HepG2 (cell line): ENCODE measurements around the gene CRLF1. TPM values are rescaled to one million over a fixed set of nuclear protein-coding genes. Genes with fewer than 3 reads are reported as not detected.

Source experiments
- AKAP8 ChIP-seq: sonication (generic); formaldehyde crosslinking; IDR thresholded peaks from 2 replicates; pipeline ENCODE4 v1.5.1; 2020; ENCODE audit warnings: mild to moderate bottlenecking, missing genetic modification reagents
- CREM ChIP-seq, 2 experiments: sonication (generic) in 1 of 2; formaldehyde crosslinking in 1 of 2; IDR thresholded peaks; 2 replicates each; pipeline versions ENCODE4 v1.4.0 to v1.6.1; 2016 to 2020; ENCODE audit warnings: antibody characterized with exemption in 1 of 2, mild to moderate bottlenecking in 1 of 2, missing genetic modification reagents in 1 of 2
- DR1 ChIP-seq: sonication (generic); formaldehyde crosslinking; IDR thresholded peaks from 2 replicates; pipeline ENCODE4 v1.8.0; 2021; ENCODE audit warnings: mild to moderate bottlenecking, missing genetic modification reagents, inconsistent platforms
- HOXA9 ChIP-seq: sonication (generic); formaldehyde crosslinking; IDR thresholded peaks from 2 replicates; pipeline ENCODE4 v1.8.1; 2022; ENCODE audit warnings: missing genetic modification reagents, mild to moderate bottlenecking, moderate library complexity, borderline replicate concordance
- JUNB ChIP-seq: sonication (generic); formaldehyde crosslinking; IDR thresholded peaks from 2 replicates; pipeline ENCODE4 v1.8.0; 2022; ENCODE audit warnings: missing genetic modification reagents, mild to moderate bottlenecking, borderline replicate concordance
- MTF1 ChIP-seq: sonication (generic); formaldehyde crosslinking; IDR thresholded peaks from 2 replicates; pipeline ENCODE4 v1.5.0; 2020; ENCODE audit warnings: missing genetic modification reagents
- SPEN ChIP-seq: sonication (generic); formaldehyde crosslinking; IDR thresholded peaks from 2 replicates; pipeline ENCODE4 v1.5.1; 2020; ENCODE audit warnings: low read depth, mild to moderate bottlenecking, missing genetic modification reagents
- TGIF2 ChIP-seq: IDR thresholded peaks from 2 replicates; pipeline ENCODE4 v1.6.1; 2016; ENCODE audit warnings: control low read depth, missing compliant biosample characterization
- ZFP36L2 ChIP-seq: sonication (generic); formaldehyde crosslinking; IDR thresholded peaks from 2 replicates; pipeline ENCODE4 v1.4.0; 2020; ENCODE audit warnings: missing genetic modification reagents
- ZFX ChIP-seq: sonication (generic); formaldehyde crosslinking; IDR thresholded peaks from 2 replicates; pipeline ENCODE4 v1.4.0; 2020; ENCODE audit warnings: mild to moderate bottlenecking, low read depth, missing genetic modification reagents, moderate library complexity
- ZNF33B ChIP-seq: sonication (generic); formaldehyde crosslinking; IDR thresholded peaks from 2 replicates; pipeline ENCODE4 v1.5.1; 2020; ENCODE audit warnings: mild to moderate bottlenecking, missing genetic modification reagents
- ZNF749 ChIP-seq: sonication (generic); formaldehyde crosslinking; IDR thresholded peaks from 2 replicates; pipeline ENCODE4 v1.8.0; 2022; ENCODE audit warnings: mild to moderate bottlenecking, missing genetic modification reagents, moderate library complexity, borderline replicate concordance
- ZNF777 ChIP-seq: sonication (generic); formaldehyde crosslinking; IDR thresholded peaks from 2 replicates; pipeline ENCODE4 v1.4.0; 2020; ENCODE audit warnings: missing genetic modification reagents
- ZNF780A ChIP-seq: sonication (generic); formaldehyde crosslinking; IDR thresholded peaks from 2 replicates; pipeline ENCODE4 v1.8.0; 2022; ENCODE audit warnings: mild to moderate bottlenecking, missing genetic modification reagents, moderate library complexity
- ZNF816 ChIP-seq: sonication (generic); formaldehyde crosslinking; IDR thresholded peaks from 2 replicates; pipeline ENCODE4 v1.8.0; 2022; ENCODE audit warnings: missing genetic modification reagents, mild to moderate bottlenecking, borderline replicate concordance
- ZNF883 ChIP-seq: sonication (generic); formaldehyde crosslinking; IDR thresholded peaks from 2 replicates; pipeline ENCODE4 v1.5.1; 2020; ENCODE audit warnings: mild to moderate bottlenecking, missing genetic modification reagents; ENCODE audit errors: not compliant biosample characterization
- polyA plus RNA-seq, 8 experiments: library from polyadenylated mRNA; depleted of rRNA in 3 of 8; stranded (reverse) in 7 of 8; unstranded in 1 of 8; fragments of >200 nt; fragmentation: Illumina TruSeq in 4 of 8; extraction: Trizol in 4 of 8; gene quantifications; 2 replicates each; pipeline versions ENCODE4 v1.2.1 to v1.2.3, GENCODE V29; 2011 to 2016; ENCODE audit warnings: low read depth in 4 of 8, missing spikeins in 1 of 8, mixed read lengths in 1 of 8; ENCODE audit not compliant: insufficient read depth in 1 of 8
- total RNA-seq, 5 experiments: library from RNA; depleted of rRNA; stranded (reverse); fragments of >200 nt; fragmentation: Illumina TruSeq; extraction: Trizol; gene quantifications; 2 replicates each; pipeline ENCODE4 v1.2.3, GENCODE V29; 2016; ENCODE audit warnings: low read depth in 1 of 5
- TF ChIP-seq, protein P1 (sequence below): sonication (generic); formaldehyde crosslinking; IDR thresholded peaks from 2 replicates; pipeline ENCODE4 v1.5.1; 2020; ENCODE audit warnings: missing genetic modification reagents, mild to moderate bottlenecking, borderline replicate concordance
- TF ChIP-seq, protein P2 (sequence below): sonication (generic); formaldehyde crosslinking; IDR thresholded peaks from 2 replicates; pipeline ENCODE4 v1.4.0; 2020; ENCODE audit warnings: missing genetic modification reagents, low read depth, mild to moderate bottlenecking, borderline replicate concordance
- TF ChIP-seq, protein P3 (sequence below): sonication (generic); formaldehyde crosslinking; IDR thresholded peaks from 2 replicates; pipeline ENCODE4; 2020; ENCODE audit warnings: missing genetic modification reagents, mild to moderate bottlenecking, borderline replicate concordance
- TF ChIP-seq, protein P4 (sequence below): sonication (generic); formaldehyde crosslinking; IDR thresholded peaks from 2 replicates; pipeline ENCODE4 v1.5.1; 2020; ENCODE audit warnings: mild to moderate bottlenecking, missing genetic modification reagents

Gene CRLF1
- total and polyA plus RNA-seq, 2 of the 13 experiments (the other 11 are each of a cell fraction or from before 2014, with no cell fraction given), result 217 to 296 TPM

DNA sequence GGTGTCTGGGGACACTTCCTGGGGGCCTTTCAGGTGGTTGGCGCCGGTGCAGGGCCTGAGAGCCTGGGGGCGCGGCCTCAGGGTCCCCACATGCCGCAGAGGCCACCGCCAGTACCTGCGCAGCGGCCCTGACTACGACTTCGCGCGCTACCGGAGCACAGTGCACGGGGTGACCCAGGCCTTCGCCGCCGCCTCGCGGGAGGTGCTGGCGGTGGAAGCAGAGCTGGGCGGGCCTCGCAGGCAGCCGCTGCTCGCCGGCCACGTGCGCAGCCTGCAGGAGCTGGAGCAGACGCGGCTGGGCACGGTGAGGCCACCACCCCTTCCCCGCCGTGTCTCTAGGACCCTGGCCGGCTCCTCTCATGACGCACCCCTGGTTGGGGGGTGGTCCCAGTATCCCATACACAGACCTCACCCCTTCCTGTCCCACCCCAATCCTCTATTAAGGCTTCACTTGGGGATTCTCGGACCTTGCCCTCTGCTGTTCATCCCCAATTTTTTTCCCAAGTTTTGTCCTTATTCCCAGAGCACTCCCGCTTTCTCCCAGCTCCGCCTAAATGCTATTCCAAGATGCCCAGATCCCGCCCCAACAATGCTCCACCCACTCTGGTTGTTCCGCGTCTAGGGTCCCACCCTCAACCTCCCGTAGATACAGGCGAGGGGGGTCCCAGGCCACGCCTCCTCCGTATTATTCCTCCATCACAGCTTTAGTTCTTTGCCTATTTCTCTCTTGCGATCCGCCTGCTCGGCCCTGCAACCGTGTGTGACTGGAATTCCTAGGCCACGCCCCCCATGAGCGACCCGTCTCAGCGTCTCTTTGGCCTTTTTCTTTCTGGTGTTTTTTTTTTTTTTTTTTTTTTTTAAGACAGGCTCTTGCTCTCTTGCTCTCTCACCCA is 17.0 kb downstream of the CRLF1 start (continued):
- peak; percentile 77 for TF ChIP-seq ZNF883 (CRISPR knock-in tag)
- peak; percentile 98 for TF ChIP-seq AKAP8 (CRISPR knock-in tag)
- TF ChIP-seq, protein P1, sequence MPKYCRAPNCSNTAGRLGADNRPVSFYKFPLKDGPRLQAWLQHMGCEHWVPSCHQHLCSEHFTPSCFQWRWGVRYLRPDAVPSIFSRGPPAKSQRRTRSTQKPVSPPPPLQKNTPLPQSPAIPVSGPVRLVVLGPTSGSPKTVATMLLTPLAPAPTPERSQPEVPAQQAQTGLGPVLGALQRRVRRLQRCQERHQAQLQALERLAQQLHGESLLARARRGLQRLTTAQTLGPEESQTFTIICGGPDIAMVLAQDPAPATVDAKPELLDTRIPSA (CRISPR knock-in tag), result peak; percentile 98; the same call in 1 of the 2 replicates
- peak; percentile 80 for TF ChIP-seq ZNF777 (CRISPR knock-in tag)
- no peak; the same call in none of the 2 replicates for TF ChIP-seq HOXA9 (CRISPR knock-in tag)
- TF ChIP-seq JUNB (CRISPR knock-in tag), result peak; percentile 53; the same call in 1 of the 2 replicates
- TF ChIP-seq, protein P2, sequence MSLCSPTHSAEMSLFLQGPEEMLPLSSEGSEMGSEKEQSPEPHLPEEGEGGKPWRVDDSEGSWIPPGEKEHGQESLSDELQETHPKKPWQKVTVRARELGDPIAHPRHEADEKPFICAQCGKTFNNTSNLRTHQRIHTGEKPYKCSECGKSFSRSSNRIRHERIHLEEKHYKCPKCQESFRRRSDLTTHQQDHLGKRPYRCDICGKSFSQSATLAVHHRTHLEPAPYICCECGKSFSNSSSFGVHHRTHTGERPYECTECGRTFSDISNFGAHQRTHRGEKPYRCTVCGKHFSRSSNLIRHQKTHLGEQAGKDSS (CRISPR knock-in tag), result peak; percentile 64; the same call in 1 of the 2 replicates
- peak; percentile 50; the same call in 1 of the 2 replicates for TF ChIP-seq ZNF780A
- TF ChIP-seq SPEN (CRISPR knock-in tag), result peak; percentile 85
- TF ChIP-seq, protein P3, sequence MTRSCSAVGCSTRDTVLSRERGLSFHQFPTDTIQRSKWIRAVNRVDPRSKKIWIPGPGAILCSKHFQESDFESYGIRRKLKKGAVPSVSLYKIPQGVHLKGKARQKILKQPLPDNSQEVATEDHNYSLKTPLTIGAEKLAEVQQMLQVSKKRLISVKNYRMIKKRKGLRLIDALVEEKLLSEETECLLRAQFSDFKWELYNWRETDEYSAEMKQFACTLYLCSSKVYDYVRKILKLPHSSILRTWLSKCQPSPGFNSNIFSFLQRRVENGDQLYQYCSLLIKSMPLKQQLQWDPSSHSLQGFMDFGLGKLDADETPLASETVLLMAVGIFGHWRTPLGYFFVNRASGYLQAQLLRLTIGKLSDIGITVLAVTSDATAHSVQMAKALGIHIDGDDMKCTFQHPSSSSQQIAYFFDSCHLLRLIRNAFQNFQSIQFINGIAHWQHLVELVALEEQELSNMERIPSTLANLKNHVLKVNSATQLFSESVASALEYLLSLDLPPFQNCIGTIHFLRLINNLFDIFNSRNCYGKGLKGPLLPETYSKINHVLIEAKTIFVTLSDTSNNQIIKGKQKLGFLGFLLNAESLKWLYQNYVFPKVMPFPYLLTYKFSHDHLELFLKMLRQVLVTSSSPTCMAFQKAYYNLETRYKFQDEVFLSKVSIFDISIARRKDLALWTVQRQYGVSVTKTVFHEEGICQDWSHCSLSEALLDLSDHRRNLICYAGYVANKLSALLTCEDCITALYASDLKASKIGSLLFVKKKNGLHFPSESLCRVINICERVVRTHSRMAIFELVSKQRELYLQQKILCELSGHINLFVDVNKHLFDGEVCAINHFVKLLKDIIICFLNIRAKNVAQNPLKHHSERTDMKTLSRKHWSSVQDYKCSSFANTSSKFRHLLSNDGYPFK, result peak; percentile 48; the same call in 1 of the 2 replicates
- TF ChIP-seq DR1 (CRISPR knock-in tag), result peak; percentile 72
- peak; percentile 58; the same call in 1 of the 2 replicates for TF ChIP-seq MTF1
- no peak; the same call in 1 of the 2 replicates for TF ChIP-seq ZNF816 (CRISPR knock-in tag)
- peak; percentile 83; the same call in 1 of the 2 replicates for TF ChIP-seq ZNF33B (CRISPR knock-in tag)
- peak; percentile 99 for TF ChIP-seq ZNF749 (CRISPR knock-in tag)
- TF ChIP-seq ZFX, result peak; percentile 84
- no peak for TF ChIP-seq CREM (IDR thresholded peaks at IDR 0.05)
- TF ChIP-seq CREM (CRISPR knock-in tag; IDR thresholded peaks at IDR 0.05), result no peak
- no peak for TF ChIP-seq ZFP36L2
- TF ChIP-seq, protein P4, sequence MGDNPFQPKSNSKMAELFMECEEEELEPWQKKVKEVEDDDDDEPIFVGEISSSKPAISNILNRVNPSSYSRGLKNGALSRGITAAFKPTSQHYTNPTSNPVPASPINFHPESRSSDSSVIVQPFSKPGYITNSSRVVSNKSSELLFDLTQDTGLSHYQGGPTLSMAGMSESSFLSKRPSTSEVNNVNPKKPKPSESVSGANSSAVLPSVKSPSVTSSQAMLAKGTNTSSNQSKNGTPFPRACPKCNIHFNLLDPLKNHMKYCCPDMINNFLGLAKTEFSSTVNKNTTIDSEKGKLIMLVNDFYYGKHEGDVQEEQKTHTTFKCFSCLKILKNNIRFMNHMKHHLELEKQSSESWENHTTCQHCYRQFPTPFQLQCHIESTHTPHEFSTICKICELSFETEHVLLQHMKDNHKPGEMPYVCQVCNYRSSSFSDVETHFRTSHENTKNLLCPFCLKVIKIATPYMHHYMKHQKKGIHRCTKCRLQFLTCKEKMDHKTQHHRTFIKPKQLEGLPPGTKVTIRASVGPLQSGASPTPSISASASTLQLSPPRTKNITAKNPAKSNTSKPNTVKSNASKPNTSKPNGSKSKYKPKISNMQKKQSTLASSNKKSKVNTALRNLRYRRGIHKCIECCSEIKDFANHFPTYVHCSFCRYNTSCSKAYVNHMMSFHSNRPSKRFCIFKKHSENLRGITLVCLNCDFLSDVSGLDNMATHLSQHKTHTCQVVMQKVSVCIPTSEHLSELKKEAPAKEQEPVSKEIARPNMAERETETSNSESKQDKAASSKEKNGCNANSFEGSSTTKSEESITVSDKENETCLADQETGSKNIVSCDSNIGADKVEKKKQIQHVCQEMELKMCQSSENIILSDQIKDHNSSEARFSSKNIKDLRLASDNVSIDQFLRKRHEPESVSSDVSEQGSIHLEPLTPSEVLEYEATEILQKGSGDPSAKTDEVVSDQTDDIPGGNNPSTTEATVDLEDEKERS (CRISPR knock-in tag), result no peak; the same call in 1 of the 2 replicates
- peak; percentile 63 for TF ChIP-seq TGIF2 (CRISPR knock-in tag)
